IPS DF 6.9 (cell line): ENCODE measurements around the gene SEC63.
"Not testable (repeated sequence)": the region's sequence is repeated elsewhere in the genome, so short reads cannot be mapped to it uniquely, and the experiment has no call there.

Source experiments
- DNase-seq: peaks from one replicate; pipeline ENCODE4 v3.0.0-alpha.2; 2013; ENCODE audit warnings: low read depth, low spot score
- H3K27ac ChIP-seq: one replicate; pipeline ENCODE4 v1.5.1; 2013; ENCODE audit warnings: low read length, control low read depth
- H3K27me3 ChIP-seq: 2 replicates; pipeline ENCODE4 v1.6.1; 2013; ENCODE audit warnings: mild to moderate bottlenecking, low read length; ENCODE audit not compliant: control insufficient read depth, insufficient read depth
- H3K36me3 ChIP-seq: 2 replicates; pipeline ENCODE4 v1.6.1; 2013; ENCODE audit warnings: low read length; ENCODE audit not compliant: control insufficient read depth, insufficient read depth
- H3K4me1 ChIP-seq: 2 replicates; pipeline ENCODE4 v1.6.1; 2013; ENCODE audit warnings: low read length; ENCODE audit not compliant: control insufficient read depth, insufficient read depth
- H3K4me3 ChIP-seq: 2 replicates; pipeline ENCODE4 v1.5.1; 2013; ENCODE audit warnings: mild to moderate bottlenecking, low read length
- H3K9me3 ChIP-seq: 2 replicates; pipeline ENCODE4 v1.6.1; 2013; ENCODE audit warnings: low read length, inconsistent platforms; ENCODE audit not compliant: control insufficient read depth, insufficient read depth
- WGBS: extraction: QIAGEN DNeasy Blood & Tissue Kit; methylation state at CpG from one replicate; pipeline ENCODE4 v1.1.7; 2013; ENCODE audit warnings: mixed read lengths, missing lambda C conversion rate; ENCODE audit not compliant: insufficient read length, insufficient coverage; 5-methylcytosine and 5-hydroxymethylcytosine counted together

Gene SEC63

GRCh38 chr6:107956586-107957307 is 1.3 kb downstream of the SEC63 start:
- H3K27me3 ChIP-seq, result no peaks in the 10 kb centered on the region
- peak overlapping the region; percentile 99; the same call in 1 of the 2 replicates for H3K4me3 ChIP-seq
- no peak for DNase-seq
- no peaks in the 10 kb centered on the region for H3K36me3 ChIP-seq
- H3K9me3 ChIP-seq, result no peaks in the 10 kb centered on the region
- no peak overlapping the region for H3K27ac ChIP-seq
- no CpG with 5 or more reads among the region's 9 CpGs for WGBS
- no peaks in the 10 kb centered on the region; the same call in 1 of the 2 replicates for H3K4me1 ChIP-seq

- H3K27me3 ChIP-seq, result no peaks in the 10 kb centered on the region
- DNase-seq, result no peak
- H3K36me3 ChIP-seq, result no peaks in the 10 kb centered on the region
- H3K4me1 ChIP-seq, result no peaks in the 10 kb centered on the region; the same call in 1 of the 2 replicates
- WGBS, result no CpG with 5 or more reads among the region's 2 CpGs
- no peaks in the 10 kb centered on the region for H3K9me3 ChIP-seq
- no peak overlapping the region for H3K4me3 ChIP-seq
- H3K27ac ChIP-seq, result no peak overlapping the region
Measured at GRCh38 chr6:107956181-107956580, 1.8 kb downstream of the SEC63 start.

- H3K9me3 ChIP-seq, H3K4me1 ChIP-seq, DNase-seq, H3K36me3 ChIP-seq, H3K27ac ChIP-seq, H3K4me3 ChIP-seq, H3K27me3 ChIP-seq: not testable (repeated sequence)
- no CpG with 5 or more reads among the region's 19 CpGs for WGBS
Measured at GRCh38 chr6:107953858-107954414, 4.1 kb downstream of the SEC63 start.

DNA sequence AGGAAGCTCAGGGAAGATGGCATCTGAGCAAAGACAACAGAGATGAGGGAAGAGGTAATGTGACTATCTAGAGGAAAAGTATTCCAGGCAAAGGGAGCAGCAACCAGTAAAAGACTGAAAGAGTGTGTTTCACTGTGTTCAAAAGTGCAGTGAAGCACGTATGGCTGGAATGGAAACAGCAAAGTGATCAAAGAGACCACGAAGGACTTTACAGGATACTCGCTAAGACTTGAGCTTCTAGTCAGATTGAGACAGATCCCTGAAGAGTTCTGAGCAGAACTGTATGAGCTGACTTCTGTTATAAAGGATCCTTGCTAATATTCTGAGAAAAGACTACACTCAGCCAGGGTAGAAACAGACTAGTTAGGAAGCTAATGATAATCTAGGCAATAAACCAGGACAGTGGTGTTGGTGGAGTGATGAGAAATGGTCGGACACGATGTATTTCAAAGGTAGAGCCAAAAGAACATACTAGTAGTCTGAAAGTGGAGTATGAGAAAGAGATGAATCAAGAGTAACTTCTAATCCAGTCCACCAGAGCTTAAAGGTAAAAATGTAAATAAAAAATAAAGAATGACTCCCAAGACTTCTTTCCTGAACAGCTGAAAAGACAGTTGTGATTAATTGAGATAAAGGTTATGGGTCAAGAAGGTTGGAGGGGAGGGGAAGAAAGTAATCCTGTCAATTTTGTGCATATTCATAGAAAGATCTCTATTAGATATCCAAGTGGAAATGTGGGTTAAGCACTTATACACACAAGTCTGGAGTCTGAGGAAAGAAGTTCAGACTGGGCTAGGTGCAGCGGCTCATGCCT is 14.2 kb downstream of the SEC63 start:
- no peak overlapping the region for H3K27ac ChIP-seq
- H3K36me3 ChIP-seq, result no peaks in the 10 kb centered on the region
- H3K27me3 ChIP-seq, result no peaks in the 10 kb centered on the region
- H3K4me3 ChIP-seq, result no peak overlapping the region
- no peak for DNase-seq
- WGBS, result no CpG with 5 or more reads among the region's 6 CpGs
- no peaks in the 10 kb centered on the region for H3K4me1 ChIP-seq
- H3K9me3 ChIP-seq, result no peaks in the 10 kb centered on the region

DNA sequence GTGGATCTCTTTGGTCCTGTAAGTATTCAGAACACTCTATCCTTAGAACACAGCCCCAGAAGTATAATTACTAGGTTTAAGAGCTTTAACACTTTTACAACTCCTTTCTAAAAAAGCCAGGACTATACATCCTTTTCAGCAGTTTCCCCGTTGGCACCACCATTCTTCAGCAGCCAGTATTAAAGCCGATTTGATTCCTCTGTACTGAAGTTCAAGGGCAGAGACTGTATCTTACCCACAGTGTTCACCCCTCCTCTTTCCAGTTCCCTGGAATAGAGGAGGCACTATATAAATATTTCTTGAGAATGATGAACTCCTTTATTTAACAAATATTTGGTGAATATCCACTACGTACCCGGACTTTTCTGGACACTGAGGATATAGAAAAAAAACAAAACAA is 15.9 kb downstream of the SEC63 start:
- WGBS, result no CpG with 5 or more reads among the region's 4 CpGs
- no peak for DNase-seq
- Histone ChIP-seq H3K4me3 (no peak overlapping the region), H3K36me3 (no peaks in the 10 kb centered on the region), H3K9me3 (no peaks in the 10 kb centered on the region), H3K27me3 (no peaks in the 10 kb centered on the region), H3K4me1 (no peaks in the 10 kb centered on the region), H3K27ac (no peak overlapping the region)

GRCh38 chr6:107941627-107942026 is 16.4 kb downstream of the SEC63 start:
- H3K27ac ChIP-seq, result no peak overlapping the region
- no peaks in the 10 kb centered on the region for H3K36me3 ChIP-seq
- DNase-seq, result no peak
- H3K9me3 ChIP-seq, result no peaks in the 10 kb centered on the region
- no peaks in the 10 kb centered on the region for H3K4me1 ChIP-seq
- H3K4me3 ChIP-seq, result no peak overlapping the region
- H3K27me3 ChIP-seq, result no peaks in the 10 kb centered on the region
- 100% methylated on average over 1 of the region's 6 CpGs for WGBS

GRCh38 chr6:107941199-107941598 is 16.8 kb downstream of the SEC63 start:
- Histone ChIP-seq H3K27me3 (no peaks in the 10 kb centered on the region), H3K4me3 (no peak overlapping the region), H3K36me3 (no peaks in the 10 kb centered on the region), H3K4me1 (no peaks in the 10 kb centered on the region), H3K27ac (no peak overlapping the region), H3K9me3 (no peaks in the 10 kb centered on the region)
- no peak for DNase-seq
- WGBS, result no CpG with 5 or more reads among the region's 2 CpGs

DNA sequence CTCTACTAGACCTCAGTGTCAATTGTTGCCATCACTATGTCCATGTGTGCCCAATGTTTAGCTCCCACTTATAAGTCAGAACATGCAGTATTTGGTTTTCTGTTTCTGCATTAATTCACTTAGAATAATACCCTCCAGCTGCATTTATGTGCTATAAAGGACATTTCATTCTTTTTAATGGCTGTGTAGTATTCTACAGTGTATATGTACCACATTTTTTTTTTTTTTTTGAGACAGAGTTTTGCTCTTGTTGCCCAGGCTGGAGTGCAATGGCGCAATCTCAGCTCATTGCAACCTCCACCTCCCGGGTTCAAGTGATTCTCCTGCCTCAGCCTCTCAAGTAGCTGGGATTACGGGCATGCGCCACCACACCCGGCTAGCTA is 21.1 kb downstream of the SEC63 start:
- DNase-seq, H3K27me3 ChIP-seq, H3K4me1 ChIP-seq, H3K36me3 ChIP-seq, H3K9me3 ChIP-seq, H3K27ac ChIP-seq, H3K4me3 ChIP-seq: not testable (repeated sequence)
- no CpG with 5 or more reads among the region's 5 CpGs for WGBS

DNA sequence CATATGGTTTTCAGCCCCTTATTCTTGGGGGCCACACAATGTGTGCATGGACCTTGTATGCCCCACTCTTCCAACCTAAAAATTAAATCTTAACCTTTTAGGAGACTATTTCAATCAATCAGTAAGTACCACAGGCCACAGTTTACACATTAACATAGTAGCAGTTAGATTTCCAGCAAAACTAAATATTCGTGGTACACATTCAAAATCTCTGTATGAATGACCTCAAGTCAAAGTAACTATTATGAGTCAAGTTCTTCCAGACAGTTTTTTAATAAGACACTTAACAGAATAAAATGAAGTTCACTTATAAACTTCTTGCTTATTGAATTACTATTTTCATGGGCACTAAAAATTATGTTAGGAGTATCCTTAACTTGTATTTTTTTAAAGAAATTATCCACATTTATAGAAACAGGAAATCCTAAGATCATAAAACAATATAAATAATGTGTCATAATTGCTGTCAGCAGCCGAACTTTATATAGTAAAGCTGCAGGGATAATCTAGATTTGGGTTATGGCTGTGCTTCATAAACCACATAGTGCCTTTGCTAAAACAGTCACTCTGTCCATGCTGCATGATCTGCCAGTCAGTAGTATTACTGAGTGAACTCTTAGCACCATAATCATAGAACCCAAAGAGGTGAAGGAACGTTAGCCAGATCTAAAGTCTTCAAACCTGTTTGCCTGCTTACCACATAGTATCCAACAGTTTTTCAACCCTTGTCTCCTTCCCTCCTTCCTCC is 21.7 kb downstream of the SEC63 start:
- Histone ChIP-seq H3K27ac (no peak overlapping the region), H3K4me3 (no peak overlapping the region), H3K27me3 (no peaks in the 10 kb centered on the region), H3K9me3 (no peaks in the 10 kb centered on the region; the same call in 1 of the 2 replicates), H3K4me1 (no peaks in the 10 kb centered on the region), H3K36me3 (no peaks in the 10 kb centered on the region)
- no CpG with 5 or more reads among the region's 3 CpGs for WGBS
- no peak for DNase-seq

GRCh38 chr6:107934229-107934628 is 23.8 kb downstream of the SEC63 start:
- H3K9me3 ChIP-seq, H3K27ac ChIP-seq, H3K27me3 ChIP-seq, DNase-seq, H3K4me1 ChIP-seq, H3K36me3 ChIP-seq, H3K4me3 ChIP-seq: not testable (repeated sequence)
- WGBS, result no CpG with 5 or more reads among the region's 35 CpGs
